Activated T-helper 2 cell treated with anti-CD3 and anti-CD28 coated beads, Interferon-gamma antibody, Interleukin-2, Interleukin-4, amounts not matched to agents 10 μg/mL and 5 μg/mL and 100 μg/mL, durations not matched to agents 14 hours and 24 hours and 36 hours (primary cell): ENCODE measurements around the gene NRCAM. TPM values are rescaled to one million over a fixed set of nuclear protein-coding genes. Genes with fewer than 3 reads are reported as not detected.
"Not testable (repeated sequence)": the region's sequence is repeated elsewhere in the genome, so short reads cannot be mapped to it uniquely, and the experiment has no call there.

ENCODE experiments used
- DNase-seq: peaks from one replicate; pipeline ENCODE4 v3.0.0; 2021; ENCODE audit warnings: low spot score
- H3K27ac Mint-ChIP-seq: one replicate; pipeline ENCODE4 v1.8.0; 2021; ENCODE audit warnings: mixed read lengths
- H3K27me3 Mint-ChIP-seq: one replicate; pipeline ENCODE4 v1.8.0; 2021; ENCODE audit warnings: low read depth, mixed read lengths
- H3K36me3 Mint-ChIP-seq: one replicate; pipeline ENCODE4 v1.8.0; 2021; ENCODE audit warnings: low read depth, mixed read lengths
- H3K4me1 Mint-ChIP-seq: one replicate; pipeline ENCODE4 v1.8.0; 2021; ENCODE audit warnings: low read depth, mixed read lengths
- H3K4me3 Mint-ChIP-seq: one replicate; pipeline ENCODE4 v1.8.0; 2021; ENCODE audit warnings: low read depth, mild to moderate bottlenecking, moderate library complexity, mixed read lengths
- H3K9me3 Mint-ChIP-seq: one replicate; pipeline ENCODE4 v1.8.0; 2021; ENCODE audit warnings: mixed read lengths
- intact Hi-C: fragments of 100-400 bp; cut with micrococcal nuclease; formaldehyde crosslinking; loops from one replicate; pipeline ENCODE4 v1.15.1; 2023
- total RNA-seq: library from RNA; stranded (reverse); gene quantifications from 2 replicates; pipeline ENCODE4 v1.2.3, GENCODE V29; 2022

Gene NRCAM
- total RNA-seq: 0.05 TPM in 1 of 2 replicates, not detected in the other

GRCh38 chr7:108455998-108456677 lies at the start of gene NRCAM:
TSS of gene NRCAM (minus strand) at chr7:108456436. CDS start at chr7:108240064, 216,372 bp downstream.
- intact Hi-C loops: loop anchor here (2.0 kb wide), 1 partner anchor 41 kb away; no protein-coding TSS in a partner anchor
- H3K4me1 Mint-ChIP-seq: peaks cover 12% of the 10 kb centered on the region
- no peaks in the 10 kb centered on the region for H3K36me3 Mint-ChIP-seq
- peak within 1 kb of the TSS; percentile 51 for H3K4me3 Mint-ChIP-seq
- H3K9me3 Mint-ChIP-seq: no peaks in the 10 kb centered on the region
- H3K27me3 Mint-ChIP-seq: peaks cover 69% of the 10 kb centered on the region
- H3K27ac Mint-ChIP-seq: no peak within 1 kb of the TSS
- DNase-seq: no peak

GRCh38 chr7:108504576-108504975 lies 48.3 kb upstream of the NRCAM start:
- DNase-seq, H3K4me1 Mint-ChIP-seq, H3K27me3 Mint-ChIP-seq, H3K4me3 Mint-ChIP-seq, intact Hi-C loops, H3K27ac Mint-ChIP-seq, H3K9me3 Mint-ChIP-seq: not testable (repeated sequence)
- H3K36me3 Mint-ChIP-seq: peaks cover 15% of the 10 kb centered on the region

GRCh38 chr7:108503112-108504026 lies 47.1 kb upstream of the NRCAM start:
- Mint-ChIP-seq H3K27ac (no peak overlapping the region), H3K36me3 (peaks cover 22% of the 10 kb centered on the region), H3K9me3 (no peaks in the 10 kb centered on the region), H3K4me1 (peaks cover 2% of the 10 kb centered on the region), H3K27me3 (no peaks in the 10 kb centered on the region), H3K4me3 (no peak overlapping the region)
- DNase-seq: no peak
- intact Hi-C loops: no loop called here

- no peaks in the 10 kb centered on the region for H3K27me3 Mint-ChIP-seq
- H3K36me3 Mint-ChIP-seq: peaks cover 28% of the 10 kb centered on the region
- H3K4me1 Mint-ChIP-seq: peaks cover 2% of the 10 kb centered on the region
- H3K27ac Mint-ChIP-seq: no peak overlapping the region
- H3K4me3 Mint-ChIP-seq: no peak overlapping the region
- intact Hi-C loops: no loop called here
- no peaks in the 10 kb centered on the region for H3K9me3 Mint-ChIP-seq
- no peak for DNase-seq
Measured at GRCh38 chr7:108499566-108499965, 43.3 kb upstream of the NRCAM start.

- H3K27me3 Mint-ChIP-seq: no peaks in the 10 kb centered on the region
- intact Hi-C loops: no loop called here
- H3K4me1 Mint-ChIP-seq: no peaks in the 10 kb centered on the region
- H3K27ac Mint-ChIP-seq: no peak overlapping the region
- no peaks in the 10 kb centered on the region for H3K9me3 Mint-ChIP-seq
- no peak overlapping the region for H3K4me3 Mint-ChIP-seq
- no peak for DNase-seq
- H3K36me3 Mint-ChIP-seq: peaks cover 32% of the 10 kb centered on the region
Measured at GRCh38 chr7:108498481-108498880, 42.2 kb upstream of the NRCAM start.

GRCh38 chr7:108497082-108497725 lies 41.0 kb upstream of the NRCAM start:
- Mint-ChIP-seq H3K27ac (no peak overlapping the region), H3K36me3 (peaks cover 32% of the 10 kb centered on the region), H3K4me3 (no peak overlapping the region), H3K4me1 (no peaks in the 10 kb centered on the region), H3K9me3 (no peaks in the 10 kb centered on the region), H3K27me3 (no peaks in the 10 kb centered on the region)
- intact Hi-C loops: loop anchor here (1.0 to 2.0 kb wide), 2 partner anchors 42 to 316 kb away; no protein-coding TSS in a partner anchor
- DNase-seq: no peak

- no peak for DNase-seq
- Mint-ChIP-seq H3K9me3 (no peaks in the 10 kb centered on the region), H3K4me1 (no peaks in the 10 kb centered on the region), H3K27me3 (no peaks in the 10 kb centered on the region), H3K36me3 (peaks cover 17% of the 10 kb centered on the region), H3K27ac (no peak overlapping the region), H3K4me3 (no peak overlapping the region)
- intact Hi-C loops: no loop called here
Measured at GRCh38 chr7:108492742-108493141, 36.5 kb upstream of the NRCAM start.

GRCh38 chr7:108488768-108489538 lies 32.7 kb upstream of the NRCAM start:
- peaks cover 12% of the 10 kb centered on the region for H3K36me3 Mint-ChIP-seq
- intact Hi-C loops: no loop called here

GRCh38 chr7:108487646-108488045 lies 31.4 kb upstream of the NRCAM start:
- Mint-ChIP-seq H3K27me3 (no peaks in the 10 kb centered on the region), H3K4me1 (no peaks in the 10 kb centered on the region), H3K9me3 (no peaks in the 10 kb centered on the region), H3K36me3 (peaks cover 8% of the 10 kb centered on the region), H3K4me3 (no peak overlapping the region), H3K27ac (no peak overlapping the region)
- no peak for DNase-seq
- intact Hi-C loops: no loop called here

More at GRCh38 chr7:108488768-108489538, 32.7 kb upstream of the NRCAM start:
- no peak for DNase-seq
- Mint-ChIP-seq H3K27ac (no peak overlapping the region), H3K9me3 (no peaks in the 10 kb centered on the region), H3K4me1 (no peaks in the 10 kb centered on the region), H3K27me3 (no peaks in the 10 kb centered on the region), H3K4me3 (no peak overlapping the region)

GRCh38 chr7:108486291-108486966 lies 30.2 kb upstream of the NRCAM start:
- Mint-ChIP-seq H3K27me3 (no peaks in the 10 kb centered on the region), H3K9me3 (no peaks in the 10 kb centered on the region), H3K4me3 (no peak overlapping the region), H3K27ac (no peak overlapping the region), H3K36me3 (peaks cover 7% of the 10 kb centered on the region), H3K4me1 (no peaks in the 10 kb centered on the region)
- no peak for DNase-seq
- intact Hi-C loops: no loop called here

- Mint-ChIP-seq H3K9me3 (no peaks in the 10 kb centered on the region), H3K36me3 (peaks cover 9% of the 10 kb centered on the region), H3K4me3 (no peak overlapping the region), H3K27me3 (no peaks in the 10 kb centered on the region), H3K4me1 (no peaks in the 10 kb centered on the region), H3K27ac (no peak overlapping the region)
- intact Hi-C loops: no loop called here
- DNase-seq: no peak
Measured at GRCh38 chr7:108484137-108484536, 27.9 kb upstream of the NRCAM start.

GRCh38 chr7:108480311-108480710 lies 24.1 kb upstream of the NRCAM start:
- intact Hi-C loops: no loop called here
- H3K36me3 Mint-ChIP-seq: peaks cover 26% of the 10 kb centered on the region
- no peaks in the 10 kb centered on the region for H3K4me1 Mint-ChIP-seq
- H3K4me3 Mint-ChIP-seq: no peak overlapping the region
- DNase-seq: no peak
- no peaks in the 10 kb centered on the region for H3K9me3 Mint-ChIP-seq
- no peaks in the 10 kb centered on the region for H3K27me3 Mint-ChIP-seq
- H3K27ac Mint-ChIP-seq: no peak overlapping the region
